Measurements from ENCODE around the gene STKLD1. TPM values are rescaled to one million over a fixed set of nuclear protein-coding genes. Genes with fewer than 3 reads are reported as not detected.

STKLD1 gene
- total and polyA plus RNA-seq, 8 donors, result 0.82 to 6.1 (median 3.4) TPM

- TF ChIP-seq, protein P1, sequence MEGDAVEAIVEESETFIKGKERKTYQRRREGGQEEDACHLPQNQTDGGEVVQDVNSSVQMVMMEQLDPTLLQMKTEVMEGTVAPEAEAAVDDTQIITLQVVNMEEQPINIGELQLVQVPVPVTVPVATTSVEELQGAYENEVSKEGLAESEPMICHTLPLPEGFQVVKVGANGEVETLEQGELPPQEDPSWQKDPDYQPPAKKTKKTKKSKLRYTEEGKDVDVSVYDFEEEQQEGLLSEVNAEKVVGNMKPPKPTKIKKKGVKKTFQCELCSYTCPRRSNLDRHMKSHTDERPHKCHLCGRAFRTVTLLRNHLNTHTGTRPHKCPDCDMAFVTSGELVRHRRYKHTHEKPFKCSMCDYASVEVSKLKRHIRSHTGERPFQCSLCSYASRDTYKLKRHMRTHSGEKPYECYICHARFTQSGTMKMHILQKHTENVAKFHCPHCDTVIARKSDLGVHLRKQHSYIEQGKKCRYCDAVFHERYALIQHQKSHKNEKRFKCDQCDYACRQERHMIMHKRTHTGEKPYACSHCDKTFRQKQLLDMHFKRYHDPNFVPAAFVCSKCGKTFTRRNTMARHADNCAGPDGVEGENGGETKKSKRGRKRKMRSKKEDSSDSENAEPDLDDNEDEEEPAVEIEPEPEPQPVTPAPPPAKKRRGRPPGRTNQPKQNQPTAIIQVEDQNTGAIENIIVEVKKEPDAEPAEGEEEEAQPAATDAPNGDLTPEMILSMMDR (IDR thresholded peaks at IDR 0.05), result no peak
- no peak for ATAC-seq
- Histone ChIP-seq H3K36me3 (peaks cover 0 to 73% of the 10 kb centered on the region in 2 donors), H3K4me3 (no peak overlapping the region), H3K27me3 (no peaks in the 10 kb centered on the region), H3K9me3 (no peaks in the 10 kb centered on the region), H3K27ac (no peak overlapping the region), H3K4me1 (peaks cover 9 to 61% of the 10 kb centered on the region in 2 donors)
- DNase-seq, result peak in 1 of 4 donors; percentile 44
- intact Hi-C loops (cut with DNase I), result no loop called here
Measured at GRCh38 chr9:133344979-133345378, 31.2 kb upstream of the STKLD1 start.

DNA sequence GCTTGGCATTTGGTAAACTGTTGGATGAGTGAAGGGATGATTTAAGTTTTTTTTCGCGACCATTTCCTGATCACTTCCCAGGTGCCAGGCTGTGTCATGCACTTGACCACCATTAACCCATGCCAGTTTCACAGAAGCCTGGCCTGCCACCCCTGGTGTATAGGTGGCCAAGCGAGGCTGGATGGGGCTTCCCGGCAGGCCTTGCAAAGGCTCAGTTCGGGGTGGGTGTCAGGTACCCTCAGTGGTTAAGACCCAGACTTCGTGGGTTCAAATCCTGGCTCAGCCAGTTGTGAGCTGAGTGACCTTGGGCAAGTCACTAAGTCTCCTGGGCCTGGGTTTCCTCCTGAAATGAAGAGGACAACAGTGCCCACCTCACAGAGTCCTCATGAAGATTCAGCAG, 30.6 kb upstream of the STKLD1 start:
- H3K36me3 ChIP-seq, result peaks cover 0 to 73% of the 10 kb centered on the region in 2 donors
- H3K27ac ChIP-seq, result no peak overlapping the region
- H3K27me3 ChIP-seq, result no peaks in the 10 kb centered on the region
- H3K4me1 ChIP-seq, result peaks cover 9 to 55% of the 10 kb centered on the region in 2 donors
- ATAC-seq, result no peak
- TF ChIP-seq, protein P1 (IDR thresholded peaks at IDR 0.05), result no peak
- peak in 1 of 4 donors; percentile 25 for DNase-seq
- intact Hi-C loops (cut with DNase I), result no loop called here
- no peak overlapping the region for H3K4me3 ChIP-seq
- no peaks in the 10 kb centered on the region for H3K9me3 ChIP-seq

DNA sequence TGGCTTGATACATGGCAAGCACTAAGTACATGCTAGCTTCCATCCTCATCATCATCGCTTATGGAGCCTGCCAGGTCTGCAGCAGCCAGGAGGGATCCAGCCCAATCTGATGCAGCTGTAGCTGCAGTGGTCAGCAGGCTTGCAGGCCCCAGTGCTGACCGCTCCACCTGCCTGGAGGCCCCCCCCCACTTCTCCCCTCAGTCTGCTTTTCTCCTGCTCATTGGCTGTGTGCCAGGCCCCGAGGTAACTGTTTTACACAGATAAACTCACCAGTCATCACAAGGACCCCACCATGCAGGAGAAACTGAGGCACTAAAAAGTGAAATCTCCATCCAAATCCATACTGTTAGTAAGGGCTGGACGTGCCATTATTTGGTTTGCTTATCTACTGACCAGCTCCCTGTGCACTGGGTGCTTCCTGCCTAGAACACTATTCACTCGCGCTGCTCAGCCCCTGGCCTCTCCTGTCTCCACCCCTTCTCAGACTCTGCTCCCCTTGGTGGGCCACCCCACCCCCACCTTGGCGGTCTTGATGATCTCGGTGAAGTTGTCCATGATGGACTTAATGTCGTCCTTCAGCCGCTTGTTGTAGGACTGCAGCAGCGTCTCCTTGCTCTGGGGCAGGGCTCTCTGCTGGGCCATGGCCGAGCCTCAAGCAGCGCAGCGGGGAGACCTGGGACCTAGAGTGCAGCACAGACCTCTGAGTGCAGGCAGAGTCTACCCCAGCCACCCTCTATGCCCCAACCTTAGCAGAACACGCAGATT, 30.0 kb upstream of the STKLD1 start:
- H3K4me3 ChIP-seq, result peak overlapping the region in 1 of 2 donors; percentile 93
- no peaks in the 10 kb centered on the region for H3K9me3 ChIP-seq
- H3K27me3 ChIP-seq, result no peaks in the 10 kb centered on the region
- intact Hi-C loops (cut with DNase I), result no loop called here
- DNase-seq (peak in 1 of 4 donors; percentile 42), ATAC-seq (no peak)
- peaks cover 0 to 73% of the 10 kb centered on the region in 2 donors for H3K36me3 ChIP-seq
- TF ChIP-seq, protein P1 (IDR thresholded peaks at IDR 0.05), result no peak
- H3K27ac ChIP-seq, result peak overlapping the region in 1 of 2 donors; percentile 84
- peaks cover 9 to 49% of the 10 kb centered on the region in 2 donors for H3K4me1 ChIP-seq

GRCh38 chr9:133347515-133347984, 28.6 kb upstream of the STKLD1 start:
- H3K36me3 ChIP-seq, result peaks cover 0 to 73% of the 10 kb centered on the region in 2 donors
- peaks cover 9 to 36% of the 10 kb centered on the region in 2 donors for H3K4me1 ChIP-seq
- H3K27ac ChIP-seq, result peak overlapping the region; percentile 84 to 94
- peak overlapping the region; percentile 75 to 93 for H3K4me3 ChIP-seq
- H3K27me3 ChIP-seq, result no peaks in the 10 kb centered on the region
- TF ChIP-seq, protein P1 (IDR thresholded peaks at IDR 0.05), result no peak
- intact Hi-C loops (cut with DNase I), result no loop called here
- ATAC-seq, result peak; percentile 71
- no peaks in the 10 kb centered on the region for H3K9me3 ChIP-seq
- peak in 2 of 4 donors; percentile 32 to 88 for DNase-seq

DNA sequence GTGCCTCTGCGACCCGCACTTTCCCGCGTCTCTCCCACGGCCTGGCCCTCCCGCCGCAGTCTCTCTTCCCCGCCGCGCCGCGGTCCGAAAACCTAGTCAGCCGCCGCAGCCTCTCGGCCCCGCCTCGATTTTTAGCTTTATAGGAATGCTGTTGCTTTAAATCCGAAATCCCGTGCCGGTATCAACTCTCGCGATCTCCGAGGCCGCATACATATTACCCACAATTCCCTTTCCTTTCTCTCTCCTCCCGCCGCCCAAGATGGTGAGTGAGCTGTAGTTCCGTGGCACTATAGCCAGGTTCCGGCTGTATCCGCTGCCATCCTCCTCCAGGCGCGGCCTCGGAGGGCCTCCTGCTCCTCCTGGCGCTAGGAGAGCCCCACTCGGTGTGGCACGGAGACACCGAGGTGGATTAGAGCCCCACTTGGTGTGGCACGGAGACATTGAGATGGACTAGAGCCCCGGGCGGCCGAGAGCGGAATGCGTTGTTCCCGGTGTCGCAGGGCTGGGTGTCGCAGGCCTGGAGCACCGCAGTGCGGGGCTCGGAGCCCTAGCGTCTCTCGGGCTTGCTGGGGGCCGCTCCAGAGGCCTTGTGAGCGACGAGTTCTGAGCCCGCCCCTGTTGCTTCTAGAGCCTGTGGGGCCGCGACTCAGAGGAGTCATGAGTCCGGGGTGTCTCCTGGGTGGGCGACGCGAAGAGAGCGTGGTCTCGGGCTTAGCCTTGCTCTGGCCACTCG, 28.0 kb upstream of the STKLD1 start, which contains the start of the genes MED22 and RPL7A:
MED22 (minus strand) TSS at position 147 of the 733 bp plus-strand sequence. CDS start 1,469 bp downstream, outside the sequence.
RPL7A (plus strand) TSS at position 234 of the 733 bp plus-strand sequence; CDS start at position 260, 26 bp downstream.
- H3K4me1 ChIP-seq, result peaks cover 9 to 33% of the 10 kb centered on the region in 2 donors
- H3K27me3 ChIP-seq, result no peaks in the 10 kb centered on the region
- ATAC-seq, result peak; percentile 92
- H3K9me3 ChIP-seq, result no peaks in the 10 kb centered on the region
- H3K36me3 ChIP-seq, result peaks cover 0 to 73% of the 10 kb centered on the region in 2 donors
- intact Hi-C loops (cut with DNase I), result no loop called here
- peak within 1 kb of the TSS; percentile 75 to 93 for H3K4me3 ChIP-seq
- peak within 1 kb of the TSS; percentile 84 to 94 for H3K27ac ChIP-seq
- TF ChIP-seq, protein P1 (IDR thresholded peaks at IDR 0.05), result no peak
- DNase-seq, result peak; percentile 93 to 97 (median 95)
